ENCODE data around the gene ZNF454. TPM values are rescaled to one million over a fixed set of nuclear protein-coding genes. Genes with fewer than 3 reads are reported as not detected.

ZNF454 gene
- total RNA-seq, 2 donors from 2014 or later, result 0.21 TPM; not detected in 1

- Mint-ChIP-seq H3K4me3 (no peak overlapping the region), H3K27ac (no peak overlapping the region), H3K9me3 (peaks cover 3 to 4% of the 10 kb centered on the region in 2 donors), H3K4me1 (ENCODE audit: low read depth) (no peaks in the 10 kb centered on the region), H3K27me3 (ENCODE audit: low read depth) (peaks cover 41% of the 10 kb centered on the region), H3K36me3 (ENCODE audit: insufficient read depth in 2 of 2) (peaks cover 0 to 5% of the 10 kb centered on the region in 2 donors)
- DNase-seq (no peak), ATAC-seq (replicated peaks in 1 of 2) (no peak)
Measured at GRCh38 chr5:178997191-178997590, 56.2 kb downstream of the ZNF454 start.

GRCh38 chr5:178998441-178998840, 57.4 kb downstream of the ZNF454 start:
- no peak overlapping the region for H3K4me3 Mint-ChIP-seq
- peaks cover 4 to 7% of the 10 kb centered on the region in 2 donors for H3K9me3 Mint-ChIP-seq
- DNase-seq (no peak), ATAC-seq (replicated peaks in 1 of 2) (no peak)
- H3K4me1 Mint-ChIP-seq (ENCODE audit: low read depth), result no peaks in the 10 kb centered on the region
- no peak overlapping the region for H3K27ac Mint-ChIP-seq
- H3K36me3 Mint-ChIP-seq (ENCODE audit: insufficient read depth in 2 of 2), result peaks cover 0 to 9% of the 10 kb centered on the region in 2 donors
- H3K27me3 Mint-ChIP-seq (ENCODE audit: low read depth), result peaks cover 34% of the 10 kb centered on the region

- Mint-ChIP-seq H3K4me3 (no peak overlapping the region), H3K27me3 (ENCODE audit: low read depth) (peaks cover 7% of the 10 kb centered on the region), H3K9me3 (peaks cover 11 to 14% of the 10 kb centered on the region in 2 donors), H3K4me1 (ENCODE audit: low read depth) (no peaks in the 10 kb centered on the region), H3K27ac (no peak overlapping the region), H3K36me3 (ENCODE audit: insufficient read depth in 2 of 2) (peaks cover 5 to 12% of the 10 kb centered on the region in 2 donors)
- DNase-seq, result no peak
- ATAC-seq (replicated peaks in 1 of 2), result no peak
Measured at GRCh38 chr5:179006564-179006963, 65.6 kb downstream of the ZNF454 start.

- no peak for ATAC-seq (replicated peaks in 1 of 2)
Measured at GRCh38 chr5:179008667-179009066, 67.7 kb downstream of the ZNF454 start.

More at GRCh38 chr5:179008667-179009066, 67.7 kb downstream of the ZNF454 start:
- Mint-ChIP-seq H3K4me3 (no peak overlapping the region), H3K27ac (no peak overlapping the region), H3K9me3 (peaks cover 9 to 13% of the 10 kb centered on the region in 2 donors), H3K36me3 (ENCODE audit: insufficient read depth in 2 of 2) (peaks cover 5 to 7% of the 10 kb centered on the region in 2 donors), H3K4me1 (ENCODE audit: low read depth) (no peaks in the 10 kb centered on the region), H3K27me3 (ENCODE audit: low read depth) (no peaks in the 10 kb centered on the region)
- DNase-seq, result no peak

Other genes starting within 250 kb of the ZNF454 start
- 10 to 100 TPM; 12.2 to 16.0 TPM for gene ZNF354A, start 210.5 kb upstream of the ZNF454 start, total RNA-seq
- 10 to 100 TPM; 12.9 to 13.0 TPM for gene ZNF354B, start 81.2 kb upstream of the ZNF454 start, total RNA-seq
- under 1 TPM; 0.58 to 0.86 TPM for gene ZFP2, start 45.3 kb upstream of the ZNF454 start, total RNA-seq
- not detected for gene GRM6, start 54.1 kb downstream of the ZNF454 start, total RNA-seq
- gene ZNF879, start 82.6 kb downstream of the ZNF454 start, total RNA-seq, result 1 to 10 TPM; 2.6 to 2.8 TPM
- 10 to 100 TPM in 1 of 2 donors, 1 to 10 TPM in 1; 8.3 to 12.5 TPM for gene ZNF354C, start 119.2 kb downstream of the ZNF454 start, total RNA-seq

Data from activated T-cell treated with anti-CD3 and anti-CD28 coated beads, Interleukin-2, amount 50 U/mL, for 72 hours (primary cell).